Stimulated activated naive CD4-positive, alpha-beta T cell (primary cell): ENCODE results near the gene MAFF.
"Not testable (repeated sequence)": the region's sequence is repeated elsewhere in the genome, so short reads cannot be mapped to it uniquely, and the experiment has no call there.

Source experiments
- DNase-seq, 6 experiments: peaks; one replicate each; lab custom pipeline; 2025; lab: John Stamatoyannopoulos, UW

Gene MAFF

DNA sequence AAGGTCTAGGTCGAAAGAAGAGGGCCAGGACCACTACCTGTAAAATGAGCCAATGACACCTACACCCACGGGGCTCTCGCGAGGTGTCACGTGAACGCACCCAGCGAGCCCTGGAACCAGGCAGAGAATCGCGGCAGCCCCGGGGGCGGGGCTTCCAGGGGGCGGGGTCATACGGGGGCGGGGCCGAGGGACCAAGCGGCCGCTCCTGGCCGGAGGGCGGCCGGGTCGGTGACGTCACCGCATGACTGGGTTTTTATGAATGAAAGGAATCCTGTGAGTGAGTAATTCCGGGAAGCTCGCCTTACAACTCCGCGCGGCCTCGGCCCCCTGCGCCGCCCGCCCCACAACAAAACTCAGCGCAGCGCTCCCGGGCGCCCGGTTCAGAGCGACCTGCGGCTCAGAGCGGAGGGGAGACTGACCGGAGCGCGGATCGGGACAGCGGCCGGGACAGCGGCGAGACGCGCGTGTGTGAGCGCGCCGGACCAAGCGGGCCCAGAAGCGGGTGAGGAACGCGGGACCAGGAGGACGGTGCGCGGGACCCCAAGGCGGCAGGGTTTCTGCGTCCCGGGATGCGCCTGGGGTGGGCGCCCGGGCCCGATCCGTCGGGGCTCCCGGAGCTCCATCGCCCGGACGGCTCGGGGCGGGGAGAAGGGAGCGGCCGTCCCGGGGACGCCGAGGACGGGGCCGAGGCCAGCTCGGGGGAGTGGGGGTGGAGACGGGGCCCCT lies at the start of gene MAFF:
Gene MAFF, plus strand, starts transcription at position 284 of the 726 bp plus-strand sequence. CDS start 11,860 bp downstream, outside the sequence.
- DNase-seq, result peak; percentile 63 to 87 (median 79)

- no peak for DNase-seq
Measured at GRCh38 chr22:38153821-38154562, 47.8 kb upstream of the MAFF start.

- DNase-seq, result not testable (repeated sequence)
Measured at GRCh38 chr22:38154563-38154915, 47.3 kb upstream of the MAFF start.

GRCh38 chr22:38155703-38156102 lies 46.1 kb upstream of the MAFF start:
- no peak for DNase-seq

DNA sequence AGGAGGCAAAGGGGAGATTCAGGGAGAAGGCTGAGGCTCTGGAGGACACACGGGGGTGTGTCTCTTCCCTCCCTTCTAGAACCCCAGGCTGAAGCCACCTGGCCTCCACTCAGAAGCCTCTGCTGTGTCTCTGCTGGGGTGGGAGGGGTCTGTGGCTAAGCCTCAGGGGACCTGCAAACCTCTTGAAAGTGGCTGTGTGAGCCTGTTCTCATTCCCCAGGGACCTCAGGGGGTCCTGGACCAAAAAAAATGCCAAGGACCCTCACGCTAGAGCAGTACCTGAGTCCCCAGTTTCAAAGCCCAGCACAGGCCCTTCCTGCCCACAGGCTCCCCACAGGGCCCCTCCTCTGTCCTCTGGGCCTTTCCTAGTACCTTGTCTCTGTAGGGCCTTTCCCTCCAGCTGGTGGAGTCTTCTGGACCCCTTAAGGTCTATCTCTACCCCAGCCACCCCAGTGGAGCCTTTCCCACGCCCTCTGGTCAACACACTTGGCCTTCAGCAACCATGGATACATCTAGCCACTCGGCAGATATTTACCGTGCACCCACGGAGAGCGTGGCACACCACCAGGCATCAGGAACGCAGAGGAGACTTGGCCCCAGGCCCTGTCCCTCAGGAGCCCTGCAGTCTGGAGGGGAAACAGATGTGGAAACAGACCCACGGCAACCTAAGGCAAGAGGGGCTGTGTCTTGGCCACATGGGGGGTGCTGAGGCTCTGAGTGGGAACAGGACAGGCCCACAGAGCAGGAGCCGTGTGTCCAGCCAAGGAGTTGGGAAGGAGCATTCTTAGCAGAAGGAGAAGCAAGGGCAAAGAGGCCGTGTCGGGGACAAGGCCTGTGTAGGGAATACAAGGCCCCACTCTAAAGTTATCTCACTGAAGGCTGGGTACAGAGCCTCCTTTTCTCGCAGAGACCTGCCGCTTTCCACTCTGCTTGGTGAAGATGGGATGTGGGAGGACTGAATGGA lies 38.6 kb upstream of the MAFF start:
- DNase-seq, result no peak

DNA sequence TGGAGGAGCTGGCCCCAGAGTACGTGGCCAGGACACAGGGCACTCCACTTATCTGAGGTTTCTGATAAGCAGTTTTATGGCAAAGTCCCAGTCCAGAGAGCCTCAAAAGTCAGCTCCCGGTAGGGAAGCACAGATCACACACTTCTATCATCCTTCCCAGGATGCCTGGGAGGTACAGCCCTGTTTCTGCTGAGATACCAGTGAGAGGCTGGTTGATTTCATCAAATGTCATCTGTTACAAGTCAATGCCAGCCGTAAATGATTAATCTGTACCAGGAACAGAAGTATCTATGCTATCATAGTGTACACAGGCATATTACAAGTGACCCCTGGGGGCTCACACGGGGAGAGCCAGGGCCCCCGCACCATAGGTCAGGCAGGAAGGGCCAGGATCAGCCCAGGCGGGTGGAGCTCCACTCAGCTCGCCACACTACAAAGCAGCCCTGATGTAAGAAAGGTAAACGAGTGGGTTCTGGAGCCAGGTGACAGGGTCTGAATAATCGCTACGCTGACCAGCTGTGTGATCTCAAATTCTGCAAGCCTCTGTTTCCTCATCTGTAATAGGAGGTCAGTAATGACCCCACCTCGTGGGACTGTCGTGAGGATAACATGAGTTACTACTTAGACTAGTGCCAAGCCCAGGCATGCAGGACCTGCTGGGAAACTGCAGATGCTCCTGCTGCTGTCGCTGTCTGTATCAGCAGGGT lies 37.8 kb upstream of the MAFF start:
- DNase-seq, result no peak

GRCh38 chr22:38164551-38164918 lies 37.3 kb upstream of the MAFF start:
- no peak for DNase-seq

DNA sequence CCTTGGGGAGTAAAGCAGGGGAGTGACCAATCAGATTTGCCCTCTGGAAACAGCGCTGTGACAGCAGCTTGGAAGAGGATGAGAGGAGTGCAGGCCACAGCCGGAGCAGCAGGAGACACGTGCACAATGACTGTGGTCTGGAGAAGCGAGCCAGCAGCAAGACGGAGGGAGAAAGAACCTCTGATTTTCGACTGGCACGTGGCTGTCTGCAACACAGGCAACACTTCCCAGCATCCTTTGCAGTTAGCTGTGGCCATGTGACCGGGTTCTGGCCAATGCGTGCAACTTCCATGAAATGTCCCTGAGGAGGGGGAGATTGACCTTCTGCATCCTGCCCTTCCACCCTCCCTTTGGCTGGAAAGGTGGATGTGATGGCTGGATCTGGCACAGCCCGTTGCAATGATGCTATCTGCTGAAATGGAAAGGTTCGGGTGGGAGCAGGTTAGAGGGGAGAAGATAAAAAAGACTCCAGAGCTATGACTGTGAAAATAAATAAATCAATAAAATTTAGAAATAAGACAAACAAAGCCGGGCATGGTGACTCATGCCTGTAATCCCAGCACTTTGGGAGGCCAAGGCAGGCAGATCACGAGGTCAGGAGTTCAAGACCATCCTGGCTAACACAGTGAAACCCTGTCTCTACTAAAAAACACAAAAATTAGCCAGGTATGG lies 35.7 kb upstream of the MAFF start:
- DNase-seq, result no peak

- DNase-seq, result no peak
Measured at GRCh38 chr22:38167988-38168407, 33.8 kb upstream of the MAFF start.

DNA sequence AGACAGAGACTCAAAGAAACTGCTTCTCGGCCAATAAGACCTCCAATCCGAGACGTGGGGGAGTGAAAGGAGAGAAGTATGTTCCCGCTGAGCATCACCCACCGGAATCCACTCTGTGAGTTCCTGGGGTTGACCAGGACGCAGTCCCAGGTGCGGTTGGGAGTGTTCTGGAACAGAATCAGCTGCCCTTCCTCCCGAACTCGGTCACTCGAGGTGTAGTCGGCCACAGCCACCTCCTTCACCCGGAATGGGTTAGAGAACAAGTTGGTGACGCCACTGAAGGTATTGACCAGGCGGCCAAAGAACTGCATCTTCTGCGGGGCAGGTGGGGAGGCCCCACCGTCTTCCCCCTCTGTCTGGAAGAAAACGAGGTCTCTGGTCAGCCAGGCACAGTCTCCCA lies 32.7 kb upstream of the MAFF start:
- no peak for DNase-seq

GRCh38 chr22:38170469-38170868 lies 31.3 kb upstream of the MAFF start:
- no peak for DNase-seq

DNA sequence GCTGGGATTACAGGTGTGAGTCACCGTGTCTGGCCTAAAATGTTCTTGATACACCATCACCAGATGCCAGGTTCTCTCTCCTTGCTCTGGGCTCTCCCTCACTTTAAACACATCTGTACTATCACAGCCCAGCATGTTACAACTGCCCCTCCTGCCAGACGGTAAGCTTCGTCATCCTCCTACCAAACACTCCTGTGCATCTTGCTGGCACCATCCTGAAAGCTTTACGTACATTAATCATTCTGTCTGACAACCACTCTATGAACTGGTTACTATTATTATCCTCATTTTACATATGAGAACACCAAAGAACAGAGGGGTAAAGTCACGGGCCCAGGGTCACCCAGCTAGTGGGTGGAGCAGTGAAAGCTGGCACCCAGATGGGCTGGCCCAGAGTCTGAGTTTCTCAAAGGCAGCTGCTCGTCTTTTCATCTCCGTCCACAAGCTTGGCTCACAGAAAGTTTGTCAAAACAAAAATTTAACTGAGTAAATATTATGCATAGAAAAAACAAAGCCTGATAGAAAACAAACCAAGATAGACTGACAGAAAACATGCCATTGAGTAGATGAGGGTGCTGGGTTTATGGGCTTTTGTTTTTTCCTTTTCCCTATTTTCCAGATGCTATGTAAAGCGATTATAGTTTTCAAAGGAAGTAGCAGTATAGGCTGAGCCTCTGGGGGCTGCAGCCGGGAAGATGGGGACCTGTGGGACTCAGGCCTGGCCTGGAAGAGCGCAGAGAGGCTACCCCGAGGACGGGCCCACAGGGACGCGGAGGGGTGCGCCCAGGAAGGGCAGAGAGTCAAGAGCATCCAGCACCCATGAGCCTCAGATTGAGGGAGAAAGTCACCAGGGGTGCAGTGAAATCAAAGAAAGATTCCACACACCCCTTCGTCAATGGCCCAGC lies 29.6 kb upstream of the MAFF start:
- DNase-seq, result no peak

GRCh38 chr22:38172832-38173640 lies 28.8 kb upstream of the MAFF start:
- no peak for DNase-seq

DNA sequence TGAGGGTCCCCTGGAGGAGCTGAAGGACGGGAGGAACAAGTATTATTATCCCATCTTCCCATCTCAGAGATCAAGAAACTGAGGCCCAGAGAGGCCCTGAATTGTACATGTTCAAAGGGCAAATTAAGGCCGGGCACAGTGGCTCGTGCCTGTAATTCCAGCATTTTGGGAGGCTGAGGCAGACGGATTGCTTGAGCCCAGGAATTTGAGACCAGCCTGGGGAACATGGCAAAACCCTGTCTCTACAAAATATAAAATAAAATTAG lies 28.2 kb upstream of the MAFF start:
- DNase-seq, result no peak

DNA sequence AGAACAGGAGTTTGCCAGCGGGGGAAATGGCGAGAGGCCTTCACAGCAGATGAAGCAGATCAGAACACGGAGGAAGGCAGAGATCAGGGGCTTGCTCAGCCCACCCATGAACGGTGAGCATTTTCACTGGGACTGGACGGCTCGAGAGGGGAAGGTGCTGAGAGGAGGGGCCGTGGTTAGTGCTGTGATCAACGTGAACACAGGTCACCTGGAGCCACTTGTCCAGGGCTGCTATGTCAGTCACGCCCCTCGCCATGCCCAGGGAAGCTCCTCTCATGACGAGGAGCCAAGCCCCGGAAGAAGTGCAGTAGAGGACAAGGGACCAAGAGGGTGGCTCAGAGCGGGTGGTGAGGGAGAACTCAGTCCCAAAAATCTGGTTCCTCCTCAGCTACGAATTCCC lies 27.2 kb upstream of the MAFF start:
- no peak for DNase-seq

DNA sequence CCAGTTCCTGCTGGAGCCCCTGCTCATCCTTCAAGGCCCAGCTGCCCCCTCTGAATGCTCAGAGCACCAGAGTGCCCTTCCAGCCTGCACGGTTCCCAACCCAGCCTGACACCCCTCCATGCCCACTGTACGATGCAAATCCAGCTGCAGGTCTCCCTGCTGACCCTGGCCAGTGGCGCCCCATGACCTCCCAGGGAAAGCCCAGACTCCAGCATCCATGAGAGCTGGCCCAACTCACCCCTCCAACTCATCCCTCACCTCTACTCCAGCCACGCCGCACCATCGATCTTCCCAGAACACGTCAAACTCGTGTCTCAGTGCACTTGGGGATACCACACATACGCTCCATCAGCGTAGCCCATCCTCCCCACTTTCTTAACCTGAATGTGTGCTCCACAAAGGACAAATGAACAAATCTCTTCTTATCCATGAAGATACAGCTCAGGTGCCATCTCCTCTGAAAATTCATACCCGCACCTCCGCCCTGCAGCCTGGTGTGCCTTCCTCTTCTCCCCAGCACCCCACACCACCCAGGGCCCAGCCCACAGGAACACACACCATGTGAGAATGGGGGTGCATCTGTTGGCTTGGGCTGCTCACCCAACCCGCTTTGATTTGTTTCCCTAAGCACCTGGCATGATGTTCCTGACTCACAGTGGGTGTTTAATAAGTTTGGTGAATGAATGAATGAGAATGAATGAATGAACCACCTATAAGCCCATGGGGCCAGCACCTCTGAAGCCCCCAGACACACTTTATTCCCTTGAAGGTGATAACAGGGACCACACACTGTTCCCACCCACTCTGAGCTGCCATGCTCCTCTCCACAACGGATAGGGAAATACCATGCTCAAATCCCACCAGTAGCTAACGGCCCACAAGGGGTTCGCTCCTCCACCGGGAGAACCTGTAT lies 26.3 kb upstream of the MAFF start:
- DNase-seq, result no peak

DNA sequence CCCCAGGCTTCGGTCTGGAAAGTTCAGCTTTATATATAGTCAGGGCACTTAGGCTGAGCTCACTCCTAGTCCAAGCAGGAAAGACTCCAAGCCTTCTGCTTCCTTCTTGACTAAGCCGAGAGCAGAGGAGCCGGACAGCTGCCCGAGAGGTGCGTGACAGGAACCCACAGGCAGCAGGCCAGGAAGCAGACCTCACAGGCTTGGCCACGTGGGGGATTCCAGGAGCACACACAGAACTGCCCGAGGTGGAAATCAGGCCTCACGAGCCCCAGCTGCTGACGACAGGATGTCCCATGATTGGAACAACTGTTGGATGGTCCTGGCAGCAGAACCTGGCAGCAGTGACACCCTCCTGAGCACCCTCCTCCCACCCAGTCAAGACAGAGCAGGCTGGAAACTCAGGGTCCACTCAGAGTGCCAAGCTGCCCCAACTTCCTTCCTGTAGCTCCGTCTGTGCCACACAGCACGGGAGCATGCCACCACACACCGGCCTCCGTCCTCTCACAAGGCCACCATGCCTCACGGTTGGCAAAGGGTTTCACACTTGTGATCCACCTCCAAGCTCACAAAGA lies 25.5 kb upstream of the MAFF start:
- DNase-seq, result peak in 3 of 6 experiments; percentile 7 to 10 (median 8)

DNA sequence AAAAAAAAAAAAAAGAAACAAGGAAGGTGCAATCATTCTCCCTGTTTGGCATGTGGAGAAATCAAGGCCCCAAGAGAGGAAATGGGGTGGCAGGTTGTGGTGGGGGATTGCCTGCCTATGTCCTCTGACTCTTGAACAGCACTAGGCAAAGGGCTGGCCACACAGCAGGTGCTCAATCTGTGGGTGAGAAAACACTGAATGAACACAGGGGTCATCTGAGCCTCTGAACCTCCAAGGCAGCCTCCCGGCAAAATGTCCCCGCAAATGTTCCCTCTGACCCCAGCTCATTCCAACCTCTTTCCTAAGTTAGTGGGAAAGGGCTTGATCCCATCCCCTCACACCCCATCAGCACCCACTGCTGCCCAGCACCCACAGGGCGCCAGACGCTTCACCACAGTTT lies 24.8 kb upstream of the MAFF start:
- no peak for DNase-seq
